Measurements from ENCODE around the gene MAPKAPK3. TPM values are rescaled to one million over a fixed set of nuclear protein-coding genes. Genes with fewer than 3 reads are reported as not detected.
A peak's percentile ranks its signal among the peaks of the same experiment; 100 is the strongest.

The MAPKAPK3 gene
- total and polyA plus RNA-seq, 2 experiments from 2014 or later = 33.2 to 72.1 TPM

- peak; percentile 51 for DNase-seq
- Histone ChIP-seq H3K27ac (no peak overlapping the region), H3K4me2 (ENCODE audit: unreplicated experiment) (peak overlapping the region; percentile 99), H3K4me1 (ENCODE audit: insufficient read depth) (peaks cover 21% of the 10 kb centered on the region), H3K9ac (peak overlapping the region; percentile 90), H3K9me2 (ENCODE audit: insufficient read depth) (no peaks in the 10 kb centered on the region), H3K27me3 (replicated peaks; ENCODE audit: insufficient read depth) (no peaks in the 10 kb centered on the region), H3K9me3 (ENCODE audit: low read depth) (no peaks in the 10 kb centered on the region), H2AFZ (peak overlapping the region; percentile 85), H3K4me3 (peak overlapping the region; percentile 84), H3K36me3 (ENCODE audit: low read depth) (no peaks in the 10 kb centered on the region), H3K79me2 (ENCODE audit: insufficient read depth) (peaks cover 34% of the 10 kb centered on the region), H4K20me1 (ENCODE audit: insufficient read depth) (no peaks in the 10 kb centered on the region), H3F3A (ENCODE audit: insufficient read depth) (no peaks in the 10 kb centered on the region; the same call in 1 of the 2 replicates)
- 65 to 68% methylated on average over 6 of the region's 6 CpGs for WGBS, 2 experiments (ENCODE audit: low coverage in 1 of 2, low lambda C conversion rate in 2 of 2, missing lambda C conversion rate in 2 of 2)
- TF ChIP-seq EZH2phosphoT487 (IDR thresholded peaks at IDR 0.05; ENCODE audit: insufficient read depth, low read depth) (no peak), EZH2 (IDR thresholded peaks at IDR 0.05; ENCODE audit: insufficient read depth, poor library complexity, severe bottlenecking) (no peak)
- in situ Hi-C loops (cut with MboI) = no loop called here
These were observed 1.0 kb downstream of the MAPKAPK3 start for GRCh38 chr3:50617911-50618481.

DNA sequence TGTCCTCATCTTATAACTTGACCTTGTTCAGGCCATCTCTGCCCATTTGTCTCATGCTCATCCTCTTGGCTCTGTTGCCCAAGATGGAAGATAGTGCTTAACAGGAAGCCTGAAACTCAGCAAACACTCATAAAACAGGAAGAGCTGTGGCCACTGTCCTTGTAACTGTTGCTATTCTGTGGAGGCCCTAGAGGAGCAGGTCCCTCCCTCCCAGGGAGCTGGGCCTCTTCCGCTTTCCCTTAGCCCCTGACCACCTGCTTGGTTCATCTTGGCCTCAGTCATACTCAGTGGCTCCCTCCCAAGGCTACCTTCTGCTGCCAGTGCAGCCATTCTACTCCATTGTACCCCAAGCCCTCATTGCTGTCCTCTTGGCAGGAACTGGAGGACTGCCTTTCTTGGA is 3.5 kb downstream of the MAPKAPK3 start:
- Histone ChIP-seq H4K20me1 (ENCODE audit: insufficient read depth) (no peaks in the 10 kb centered on the region), H3K27me3 (replicated peaks; ENCODE audit: insufficient read depth) (no peaks in the 10 kb centered on the region), H3K79me2 (ENCODE audit: insufficient read depth) (peaks cover 38% of the 10 kb centered on the region), H3K4me2 (ENCODE audit: unreplicated experiment) (peak overlapping the region; percentile 31), H2AFZ (no peak overlapping the region), H3K9ac (no peak overlapping the region), H3K27ac (no peak overlapping the region), H3K9me2 (ENCODE audit: insufficient read depth) (no peaks in the 10 kb centered on the region), H3K4me1 (ENCODE audit: insufficient read depth) (peaks cover 39% of the 10 kb centered on the region), H3K9me3 (ENCODE audit: low read depth) (no peaks in the 10 kb centered on the region), H3K36me3 (ENCODE audit: low read depth) (no peaks in the 10 kb centered on the region), H3K4me3 (no peak overlapping the region), H3F3A (ENCODE audit: insufficient read depth) (peaks cover 11% of the 10 kb centered on the region; the same call in 1 of the 2 replicates)
- TF ChIP-seq EZH2phosphoT487 (IDR thresholded peaks at IDR 0.05; ENCODE audit: insufficient read depth, low read depth) (no peak), EZH2 (IDR thresholded peaks at IDR 0.05; ENCODE audit: insufficient read depth, poor library complexity, severe bottlenecking) (no peak)
- WGBS, 2 experiments (ENCODE audit: low coverage in 1 of 2, low lambda C conversion rate in 2 of 2, missing lambda C conversion rate in 2 of 2) = 100% methylated on average over 1 of the region's 1 CpG
- no peak for DNase-seq
- in situ Hi-C loops (cut with MboI) = loop anchor here (10.0 kb wide), 1 partner anchor 754 kb away; no protein-coding TSS in a partner anchor

DNA sequence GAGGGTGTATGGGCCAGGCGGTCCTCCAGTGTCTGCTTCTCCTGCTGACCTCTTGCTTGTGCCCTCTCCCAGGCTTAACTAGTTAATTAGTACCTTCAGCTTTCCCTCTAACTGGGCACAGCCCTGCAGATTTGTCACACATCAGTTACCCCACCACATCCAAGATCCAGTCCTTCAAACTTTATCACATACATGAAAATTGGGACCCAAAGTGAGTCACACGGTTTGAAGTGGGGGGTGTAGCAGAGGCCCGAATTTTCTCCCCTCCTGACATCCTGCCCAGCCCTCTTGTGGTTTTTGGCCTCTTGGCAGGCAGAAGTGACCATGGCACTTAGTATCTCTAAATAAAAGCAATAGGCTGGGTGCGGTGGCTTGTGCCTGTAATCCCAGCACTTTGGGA is 3.9 kb downstream of the MAPKAPK3 start:
- in situ Hi-C loops (cut with MboI) = loop anchor here (10.0 kb wide), 1 partner anchor 754 kb away; no protein-coding TSS in a partner anchor

DNA sequence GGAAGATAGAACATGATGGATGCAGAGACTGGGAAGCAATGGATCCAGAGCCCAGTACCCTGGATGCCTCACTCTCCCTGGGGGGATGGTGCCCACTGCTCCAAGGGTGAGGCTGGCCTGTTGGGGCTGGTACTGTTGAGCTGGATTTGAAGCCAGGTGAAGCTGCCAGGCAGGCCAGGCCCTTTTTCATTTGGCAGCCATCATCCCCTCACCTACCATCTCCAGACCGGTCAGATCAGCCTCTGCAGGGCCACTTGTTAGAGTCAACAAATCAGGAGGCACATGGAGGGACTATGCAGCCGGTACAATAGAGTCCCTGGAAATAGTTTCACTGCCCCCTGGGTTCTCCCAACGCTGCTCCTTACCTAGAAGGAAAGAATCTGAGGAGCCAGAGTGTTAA is 5.9 kb downstream of the MAPKAPK3 start:
- no peak overlapping the region for H3K4me2 ChIP-seq (ENCODE audit: unreplicated experiment)
- H4K20me1 ChIP-seq (ENCODE audit: insufficient read depth) = no peaks in the 10 kb centered on the region
- H3K4me3 ChIP-seq = no peak overlapping the region
- H3K79me2 ChIP-seq (ENCODE audit: insufficient read depth) = peaks cover 47% of the 10 kb centered on the region
- no peak overlapping the region for H3K27ac ChIP-seq
- TF ChIP-seq EZH2 (IDR thresholded peaks at IDR 0.05; ENCODE audit: insufficient read depth, poor library complexity, severe bottlenecking) (no peak), EZH2phosphoT487 (IDR thresholded peaks at IDR 0.05; ENCODE audit: insufficient read depth, low read depth) (no peak)
- H3K9ac ChIP-seq = no peak overlapping the region
- 92 to 97% methylated on average over 3 of the region's 3 CpGs for WGBS, 2 experiments (ENCODE audit: low coverage in 1 of 2, low lambda C conversion rate in 2 of 2, missing lambda C conversion rate in 2 of 2)
- peaks cover 52% of the 10 kb centered on the region for H3K4me1 ChIP-seq (ENCODE audit: insufficient read depth)
- no peaks in the 10 kb centered on the region for H3K27me3 ChIP-seq (replicated peaks; ENCODE audit: insufficient read depth)
- no peaks in the 10 kb centered on the region for H3K9me2 ChIP-seq (ENCODE audit: insufficient read depth)
- H3F3A ChIP-seq (ENCODE audit: insufficient read depth) = peaks cover 21% of the 10 kb centered on the region
- no peaks in the 10 kb centered on the region for H3K9me3 ChIP-seq (ENCODE audit: low read depth)
- in situ Hi-C loops (cut with MboI) = loop anchor here (10.0 kb wide), 1 partner anchor 752 kb away; no protein-coding TSS in a partner anchor
- no peaks in the 10 kb centered on the region for H3K36me3 ChIP-seq (ENCODE audit: low read depth)
- no peak for DNase-seq
- H2AFZ ChIP-seq = no peak overlapping the region

More for the DNA sequence above, 3.9 kb downstream of the MAPKAPK3 start:
- no peak overlapping the region for H3K4me3 ChIP-seq
- peak; percentile 63 for DNase-seq
- H3K9ac ChIP-seq = no peak overlapping the region
- 47 to 54% methylated on average over 4 of the region's 4 CpGs for WGBS, 2 experiments (ENCODE audit: low coverage in 1 of 2, low lambda C conversion rate in 2 of 2, missing lambda C conversion rate in 2 of 2)
- TF ChIP-seq EZH2phosphoT487 (IDR thresholded peaks at IDR 0.05; ENCODE audit: insufficient read depth, low read depth) (no peak), EZH2 (IDR thresholded peaks at IDR 0.05; ENCODE audit: insufficient read depth, poor library complexity, severe bottlenecking) (no peak)
- H3K27me3 ChIP-seq (replicated peaks; ENCODE audit: insufficient read depth) = no peaks in the 10 kb centered on the region
- no peaks in the 10 kb centered on the region for H3K9me2 ChIP-seq (ENCODE audit: insufficient read depth)
- H2AFZ ChIP-seq = no peak overlapping the region
- H3K36me3 ChIP-seq (ENCODE audit: low read depth) = no peaks in the 10 kb centered on the region
- peak overlapping the region; percentile 31 for H3K4me2 ChIP-seq (ENCODE audit: unreplicated experiment)
- peaks cover 42% of the 10 kb centered on the region for H3K79me2 ChIP-seq (ENCODE audit: insufficient read depth)
- peaks cover 39% of the 10 kb centered on the region for H3K4me1 ChIP-seq (ENCODE audit: insufficient read depth)
- peaks cover 11% of the 10 kb centered on the region; the same call in 1 of the 2 replicates for H3F3A ChIP-seq (ENCODE audit: insufficient read depth)
- H3K27ac ChIP-seq = no peak overlapping the region
- H3K9me3 ChIP-seq (ENCODE audit: low read depth) = no peaks in the 10 kb centered on the region
- H4K20me1 ChIP-seq (ENCODE audit: insufficient read depth) = no peaks in the 10 kb centered on the region

Measured in GM23248 (cell line).